NCI-H345 (cell line): ENCODE measurements around the gene LRP2BP.
"Not testable (repeated sequence)": the region's sequence is repeated elsewhere in the genome, so short reads cannot be mapped to it uniquely, and the experiment has no call there.

Experiments used
- DNase-seq: peaks from one replicate; lab custom pipeline; 2025; lab: John Stamatoyannopoulos, UW

The LRP2BP gene

DNA sequence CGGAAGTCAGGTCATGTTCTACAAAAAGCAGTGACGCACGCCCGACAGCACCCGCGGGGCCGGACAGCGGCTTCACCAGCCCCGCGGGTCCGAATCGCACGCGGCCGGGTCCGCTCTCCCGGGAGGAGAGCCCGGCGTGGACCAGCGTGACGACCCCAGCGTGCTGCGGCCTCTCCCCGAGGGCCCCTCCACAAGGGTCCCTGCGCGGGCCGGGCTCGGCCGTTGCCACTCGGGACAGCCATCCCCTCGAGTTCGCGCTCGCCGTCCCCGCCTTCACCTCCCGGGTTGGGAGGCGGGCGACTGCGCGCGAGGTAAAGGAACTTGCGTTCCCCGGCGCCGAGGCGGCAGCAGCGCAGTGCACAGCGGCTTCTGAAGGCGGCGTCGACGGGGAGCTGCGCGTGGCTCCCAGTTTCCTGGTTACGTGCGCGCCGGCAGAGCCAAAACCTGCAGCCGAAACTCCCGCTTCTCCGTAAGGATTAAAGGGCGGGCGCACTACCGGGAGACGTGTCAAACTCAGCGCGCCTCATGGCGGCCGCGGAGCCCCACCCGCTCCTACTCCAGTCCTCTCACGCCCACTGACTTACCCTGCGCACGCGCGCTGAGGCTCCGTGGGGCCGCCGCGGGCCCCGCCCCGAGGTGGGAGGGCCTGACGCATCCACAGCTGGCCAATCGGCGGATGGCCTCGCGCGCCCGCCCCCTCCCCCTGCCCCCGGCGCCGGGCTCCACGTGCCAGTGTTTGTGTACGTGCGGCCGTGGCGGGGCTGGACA is 416 bp upstream of the LRP2BP start:
- DNase-seq = peak; percentile 93

DNA sequence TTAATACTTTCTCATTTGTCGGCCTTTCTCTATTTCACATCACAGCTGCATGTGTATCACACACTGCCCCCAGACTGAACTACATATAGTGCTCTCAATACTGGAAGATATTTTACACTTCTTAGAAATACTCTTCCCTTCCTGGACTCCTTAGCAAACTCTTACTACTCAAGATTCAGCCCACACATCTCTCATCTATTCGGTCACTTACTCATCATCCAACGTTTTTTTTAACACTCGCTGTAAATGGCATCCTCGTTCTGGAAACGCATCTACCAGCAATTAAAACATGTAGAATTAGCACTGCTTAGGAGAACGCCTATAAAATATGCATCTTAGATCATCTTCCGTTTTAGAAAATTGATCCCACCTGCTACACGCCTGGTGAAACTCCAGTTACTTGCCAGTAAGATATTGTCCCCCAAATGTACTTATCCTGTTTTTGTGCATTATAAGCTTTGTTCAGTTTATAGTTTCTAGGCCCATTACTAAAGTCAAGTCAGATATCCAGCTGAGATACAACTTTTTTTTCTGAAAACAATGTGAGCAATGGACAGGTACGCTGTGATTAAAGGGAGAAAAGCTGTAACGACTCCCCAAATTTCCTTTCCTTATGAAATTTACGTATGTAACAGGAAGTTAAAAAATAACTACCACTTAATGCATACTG is 1.0 kb downstream of the LRP2BP start:
- no peak for DNase-seq

DNA sequence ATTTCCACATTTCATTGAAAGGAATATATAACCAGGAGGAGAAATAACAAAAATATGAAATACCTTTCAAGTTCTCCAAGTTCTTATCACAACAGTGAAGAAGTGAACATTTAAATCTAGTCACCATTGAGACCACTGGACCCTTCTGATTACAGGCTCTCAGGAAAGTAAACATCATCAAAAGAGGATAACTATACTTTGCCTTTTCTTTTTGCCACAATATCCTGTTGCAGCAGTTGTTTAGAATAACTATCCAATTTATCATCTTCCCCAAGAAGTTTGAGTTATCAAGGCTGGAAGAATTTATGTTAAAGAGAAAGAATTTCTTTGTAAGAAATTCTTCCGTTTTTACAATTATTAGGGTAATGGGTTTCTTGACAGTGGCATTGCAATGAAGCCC is 3.6 kb downstream of the LRP2BP start:
- no peak for DNase-seq

DNA sequence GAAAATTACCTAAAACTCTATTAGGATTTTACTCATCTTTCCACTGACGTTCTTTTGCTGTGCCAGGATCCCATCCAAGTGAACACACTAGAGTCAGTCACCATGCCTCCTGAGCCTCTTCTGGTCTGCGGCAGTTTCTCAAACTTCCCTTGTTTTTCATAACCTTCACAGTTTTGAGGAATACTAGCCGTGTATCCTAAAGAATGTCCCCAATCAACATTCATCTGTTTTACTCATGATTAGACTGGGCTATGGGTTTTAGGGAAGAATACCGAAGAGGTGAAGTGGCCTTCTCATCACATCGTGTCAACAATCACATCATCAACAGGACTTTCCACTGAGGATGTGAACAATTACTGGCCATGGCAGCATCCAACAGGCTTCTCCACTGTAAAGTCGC is 4.8 kb downstream of the LRP2BP start:
- DNase-seq = no peak

DNA sequence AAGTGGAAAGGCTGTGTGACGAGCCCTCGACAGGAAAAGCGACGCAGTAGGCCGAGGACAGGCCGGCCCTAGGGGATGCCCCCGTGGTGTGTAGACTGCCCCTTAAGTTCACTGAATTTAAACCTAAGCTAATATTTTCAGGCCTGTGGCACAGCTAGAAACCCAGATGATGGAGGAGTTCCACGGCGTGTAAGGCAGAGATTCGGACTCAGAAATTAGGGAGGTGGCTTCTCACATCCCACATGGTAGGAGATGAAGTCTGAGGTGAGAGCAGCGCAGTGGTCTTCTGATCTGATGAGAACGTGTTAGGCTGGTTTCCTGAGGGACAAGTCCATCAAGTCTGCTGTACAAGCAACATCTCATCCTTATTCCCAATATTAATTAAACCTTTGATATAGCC is 7.8 kb downstream of the LRP2BP start:
- no peak for DNase-seq

DNA sequence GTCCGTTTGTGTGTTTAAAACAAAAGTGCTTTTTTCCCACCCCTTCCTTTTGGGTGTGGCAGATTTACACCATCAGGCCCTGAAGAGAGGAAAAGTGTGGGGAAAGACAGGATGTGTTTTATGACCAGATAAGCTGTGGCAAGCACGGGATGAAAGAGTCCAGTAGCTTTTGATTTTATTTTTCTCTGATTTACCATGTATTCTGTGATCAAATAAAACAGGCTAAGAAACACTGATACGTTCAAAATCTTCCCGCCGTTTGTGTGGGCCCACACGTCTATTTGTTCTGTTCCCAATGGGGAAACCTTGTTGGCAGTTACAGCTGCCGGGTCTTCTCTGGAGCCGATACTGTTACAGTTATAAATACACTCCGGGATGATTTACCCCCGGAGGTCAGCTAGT is 10.8 kb downstream of the LRP2BP start:
- no peak for DNase-seq

DNA sequence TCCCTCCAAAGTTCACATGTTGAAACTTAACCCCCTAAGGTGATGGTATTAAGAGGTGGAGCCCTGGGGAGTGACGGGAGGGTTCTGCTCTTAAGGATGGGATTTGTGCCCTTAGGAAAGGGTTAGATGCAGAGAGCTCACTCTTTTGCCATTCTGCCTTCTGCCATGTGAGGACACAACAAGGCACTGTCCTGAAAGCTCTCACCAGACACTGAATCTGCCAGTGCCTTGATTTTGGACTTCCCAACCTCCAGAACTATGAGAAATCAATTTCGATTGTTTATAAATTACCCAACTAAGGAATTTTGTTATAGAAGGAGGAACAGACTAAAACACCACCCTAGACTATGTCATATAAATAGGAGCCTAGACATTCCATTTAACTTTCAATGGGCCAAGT is 11.7 kb downstream of the LRP2BP start:
- DNase-seq = no peak

DNA sequence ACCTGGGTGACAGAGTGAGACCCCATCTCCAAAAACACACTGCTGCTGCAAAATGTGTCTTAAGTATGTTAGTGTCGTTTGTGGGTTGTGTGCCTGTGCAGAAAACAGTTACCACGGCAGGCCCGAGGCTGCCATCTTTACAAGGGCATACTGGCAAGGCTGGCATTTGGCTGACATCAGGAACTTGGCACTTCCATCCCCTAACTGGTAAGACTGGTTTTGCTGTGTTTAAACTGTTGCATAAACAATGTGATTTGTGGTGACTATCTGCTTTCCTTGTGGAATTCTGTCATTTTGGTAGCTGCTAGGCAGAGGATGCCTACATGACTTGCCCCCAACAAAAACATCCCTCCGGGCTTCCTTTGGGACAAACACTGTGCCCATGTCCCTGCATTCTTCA is 12.3 kb downstream of the LRP2BP start:
- DNase-seq = no peak

DNA sequence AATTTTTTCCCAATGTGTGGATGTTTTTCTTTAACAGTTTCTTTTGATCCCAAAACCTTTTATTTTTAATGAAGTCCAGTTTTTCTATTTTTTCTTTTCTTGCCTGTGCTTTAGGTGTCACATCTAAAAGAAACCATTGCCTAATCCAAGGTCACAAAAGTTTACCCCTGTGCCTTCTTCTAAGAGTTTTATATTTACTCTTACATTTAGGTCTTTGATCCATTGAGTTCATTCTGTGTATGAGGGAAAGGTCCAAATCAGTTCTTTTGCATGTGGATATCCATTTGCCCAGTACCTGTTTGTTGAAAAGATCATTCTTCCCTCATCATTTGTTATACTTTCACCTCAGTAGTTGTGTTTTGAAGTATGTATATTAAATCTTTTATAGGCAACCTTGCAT is 13.0 kb downstream of the LRP2BP start:
- no peak for DNase-seq

DNA sequence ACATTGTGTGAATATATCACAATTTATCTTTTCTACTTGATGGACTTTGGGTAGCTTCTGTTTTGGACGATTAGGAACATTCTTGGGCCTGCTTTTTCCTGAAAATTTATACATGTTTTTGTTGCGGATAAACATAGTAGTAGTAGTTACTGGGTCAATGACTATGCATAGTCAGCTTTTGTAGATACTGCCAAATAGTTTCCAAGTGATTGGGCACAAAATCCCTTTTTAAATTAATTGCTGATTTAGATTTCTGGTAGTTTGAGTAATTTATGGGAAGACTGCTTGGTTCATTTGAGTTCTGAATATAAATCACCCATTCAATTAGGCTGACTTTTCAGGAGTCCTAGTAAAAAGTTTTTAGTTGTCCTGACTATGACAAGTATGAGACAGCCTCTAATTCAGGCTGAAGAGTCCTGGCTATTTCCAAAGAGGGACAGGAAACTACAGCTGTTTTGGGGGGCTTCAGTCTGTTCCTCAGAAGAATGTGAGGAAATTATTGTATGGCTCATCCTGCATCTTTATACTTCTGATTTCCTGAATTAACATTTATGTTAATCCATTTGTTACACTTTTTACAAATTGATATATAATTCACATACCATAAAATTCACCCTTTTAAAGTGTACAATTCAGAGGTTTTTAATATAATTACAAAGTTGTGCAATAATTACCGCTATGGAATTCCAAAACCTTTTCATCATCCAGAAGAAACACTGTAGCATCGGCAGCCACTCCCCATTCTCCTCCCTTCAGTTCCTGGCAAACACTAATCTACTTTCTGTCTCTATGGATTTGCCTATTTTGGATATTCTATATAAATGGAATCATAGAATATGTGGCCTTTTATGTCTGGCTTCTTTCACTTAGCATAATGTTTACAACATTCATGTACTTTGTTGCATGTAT is 14.2 kb downstream of the LRP2BP start:
- DNase-seq = no peak

DNA sequence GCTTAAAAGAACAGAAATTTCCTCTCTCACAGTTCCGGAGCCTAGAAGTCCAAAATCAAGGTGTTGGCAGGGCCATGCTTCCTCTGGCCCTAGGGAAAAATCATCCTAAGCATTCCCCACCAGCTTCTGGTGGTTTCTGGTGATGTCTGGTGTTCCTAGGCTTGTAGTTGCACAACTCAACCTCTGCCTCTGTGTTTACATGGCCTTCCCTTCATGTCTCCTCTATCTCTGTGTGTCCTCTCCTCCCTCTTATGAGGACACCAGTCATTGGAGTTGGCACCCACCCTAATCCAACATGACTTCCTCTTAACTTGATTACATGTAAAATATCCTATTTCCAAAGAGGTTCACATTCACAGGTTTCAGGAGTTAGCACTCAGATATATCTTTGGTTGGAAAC is 15.4 kb downstream of the LRP2BP start:
- no peak for DNase-seq

DNA sequence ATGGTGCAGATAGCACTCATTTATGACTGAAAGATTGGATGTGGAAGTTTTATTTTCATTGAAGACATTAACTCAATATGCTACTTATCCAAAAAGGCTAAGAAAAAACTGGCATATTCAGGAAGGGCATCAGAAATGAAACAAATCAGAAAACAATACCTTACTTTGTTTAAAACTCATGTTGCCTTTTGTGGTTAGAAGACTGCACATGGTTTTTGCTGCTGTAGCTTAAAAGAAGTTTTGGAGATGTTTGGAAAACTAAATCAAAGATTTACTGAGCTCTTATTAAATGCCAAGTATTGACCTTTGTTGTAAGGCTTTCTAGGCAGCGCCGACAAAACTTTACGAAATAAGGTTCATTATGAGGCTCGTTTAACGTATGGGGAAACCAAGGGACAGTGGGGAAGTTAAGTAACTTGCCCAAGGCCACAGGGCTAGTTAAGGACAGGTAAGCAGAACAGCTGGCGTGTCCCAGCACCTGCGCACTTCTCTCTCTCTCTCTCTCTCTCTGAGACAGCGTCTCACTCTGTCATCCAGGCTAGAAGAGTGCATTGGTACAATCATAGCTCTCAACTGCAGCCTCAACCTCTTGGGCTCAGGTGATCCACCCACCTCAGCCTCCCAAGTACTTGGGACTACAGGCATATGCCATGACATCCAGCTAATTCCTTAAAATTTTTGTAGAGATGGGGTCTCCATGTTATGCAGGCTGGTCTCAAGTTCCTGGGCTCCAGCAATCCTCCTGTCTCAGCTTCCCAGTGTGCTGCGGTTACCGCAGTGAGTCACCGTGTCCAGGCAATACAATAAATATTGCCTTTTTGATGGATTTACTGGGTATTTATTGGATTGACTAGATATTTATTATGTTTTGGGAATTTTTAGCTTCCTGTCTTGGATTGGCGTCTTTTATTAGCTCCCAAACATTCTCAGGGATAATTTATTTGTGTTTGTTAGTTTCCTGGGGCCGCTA is 16.1 kb downstream of the LRP2BP start:
- DNase-seq = no peak

DNA sequence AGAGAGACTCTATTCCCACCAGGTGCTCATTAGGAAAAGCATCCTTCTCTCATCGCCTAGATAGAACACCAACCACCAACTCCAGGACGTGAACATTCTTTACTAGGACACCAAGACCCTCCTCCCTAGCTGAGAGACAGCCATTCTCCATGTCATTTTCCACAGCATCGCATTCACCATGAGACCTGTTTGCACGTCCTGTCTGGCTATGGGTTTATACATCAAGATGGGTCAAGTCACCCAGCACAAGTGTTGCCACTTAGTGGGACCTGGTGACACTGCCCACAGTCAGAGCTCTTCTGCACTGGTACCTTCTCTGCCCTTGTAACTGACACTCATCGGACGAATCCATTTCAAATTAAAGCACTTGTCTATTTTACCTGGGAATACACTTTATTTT is 17.5 kb downstream of the LRP2BP start:
- DNase-seq = no peak

DNA sequence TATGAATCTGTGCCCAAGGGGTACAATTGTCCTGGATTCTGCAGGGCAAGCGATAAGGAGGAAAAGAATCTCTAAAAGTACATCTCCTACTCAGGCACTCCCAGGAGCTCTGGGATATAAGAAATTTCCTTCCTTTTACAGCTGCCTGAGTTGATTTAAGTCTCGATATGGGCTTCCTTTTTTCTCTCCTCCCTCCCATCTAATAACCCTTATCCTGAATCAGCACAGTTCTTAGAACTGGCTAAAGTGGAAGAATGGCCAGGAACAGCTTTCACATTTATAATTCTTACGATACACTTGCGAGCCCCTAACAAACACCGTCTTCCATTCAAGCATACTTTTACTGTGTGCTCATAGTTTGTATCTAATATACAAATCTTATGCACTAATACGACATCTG is 21.2 kb downstream of the LRP2BP start:
- no peak for DNase-seq

DNA sequence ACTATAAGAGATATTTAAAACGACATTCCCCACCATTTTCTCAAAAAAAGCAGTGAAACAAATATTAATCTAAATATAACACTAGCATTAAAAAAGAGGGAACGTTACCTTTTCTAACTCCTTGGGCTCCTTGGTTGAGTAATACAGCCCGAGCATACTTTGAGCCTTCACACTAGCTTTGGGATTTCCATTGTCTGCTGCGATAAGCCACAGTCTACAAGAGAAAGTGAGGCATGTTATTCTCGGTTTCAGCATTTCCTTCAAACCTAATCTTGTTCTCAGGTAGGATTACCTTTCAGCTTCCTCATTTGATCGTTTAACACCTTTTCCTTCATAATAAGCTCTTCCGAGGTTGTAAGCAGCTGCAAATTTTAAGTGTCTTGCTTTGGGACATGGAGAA is 21.7 kb downstream of the LRP2BP start:
- DNase-seq = no peak

DNA sequence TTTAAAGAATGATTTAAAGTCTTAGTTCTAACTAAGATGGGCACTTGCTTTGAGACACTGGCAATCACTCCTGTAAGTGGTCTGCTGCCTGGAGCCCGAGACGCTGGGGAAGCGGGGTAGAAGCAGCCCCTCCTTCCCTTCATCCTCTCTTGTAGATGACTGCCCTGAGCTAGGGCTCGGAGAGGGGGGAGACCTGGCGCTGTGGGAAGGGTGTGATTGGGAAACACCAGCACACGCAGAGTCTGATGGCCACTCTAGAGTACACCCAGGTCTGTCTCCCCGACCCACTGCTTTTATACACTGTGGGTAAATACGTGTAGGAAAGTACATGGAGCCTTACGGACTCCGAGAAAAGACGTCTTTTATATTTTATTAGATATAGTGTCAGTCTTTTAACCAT is 24.0 kb downstream of the LRP2BP start:
- no peak for DNase-seq

DNA sequence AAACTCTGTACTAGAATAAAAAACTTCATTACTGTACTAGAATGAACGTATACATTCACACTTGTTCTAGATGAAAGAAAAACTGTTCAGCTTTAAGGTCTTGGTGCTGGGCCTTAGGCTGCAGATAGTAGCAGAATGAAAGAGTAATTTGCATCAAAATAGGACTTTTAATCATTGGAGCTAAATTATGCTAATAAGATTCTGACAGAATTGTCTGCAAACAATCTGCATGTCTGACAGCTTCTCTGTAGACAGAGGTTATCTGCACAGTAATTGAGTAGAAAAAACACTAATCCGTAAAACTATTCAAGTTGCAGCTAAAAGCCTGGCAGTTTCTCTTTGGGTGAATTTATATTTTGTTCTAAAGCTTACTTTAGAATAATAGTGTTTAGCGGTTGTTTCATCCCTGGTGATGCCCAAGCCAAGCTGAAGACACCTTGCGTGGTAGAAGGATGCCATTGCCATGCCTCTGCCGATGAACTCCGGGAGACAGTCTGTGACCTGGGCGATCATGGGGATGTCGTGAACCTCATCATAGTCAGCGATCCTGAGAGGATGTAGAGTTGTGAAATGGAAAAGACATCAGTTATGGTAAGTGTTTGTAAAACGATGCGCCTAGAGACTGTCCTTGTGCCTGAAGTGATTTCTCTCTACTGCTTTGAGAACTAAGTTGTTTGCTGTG is 25.3 kb downstream of the LRP2BP start:
- no peak for DNase-seq

DNA sequence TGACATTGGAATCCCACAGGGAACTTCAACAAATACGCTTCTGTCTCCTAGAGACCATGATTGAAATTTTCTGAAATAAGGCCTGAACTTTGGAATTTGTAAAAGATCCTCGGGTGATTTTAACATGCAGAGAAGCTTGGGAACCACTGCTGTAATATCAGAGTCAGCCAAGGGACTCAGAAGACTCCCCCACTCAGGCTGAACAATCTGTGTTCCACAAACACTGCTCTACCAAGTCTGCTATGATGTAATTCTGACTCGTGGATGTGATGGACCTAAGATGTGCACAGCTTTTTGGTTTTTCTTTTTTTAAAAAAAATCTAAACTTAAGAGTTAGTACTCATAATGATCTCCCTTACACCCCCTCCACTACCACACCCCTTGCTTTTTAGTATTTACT is 26.0 kb downstream of the LRP2BP start:
- DNase-seq = no peak

DNA sequence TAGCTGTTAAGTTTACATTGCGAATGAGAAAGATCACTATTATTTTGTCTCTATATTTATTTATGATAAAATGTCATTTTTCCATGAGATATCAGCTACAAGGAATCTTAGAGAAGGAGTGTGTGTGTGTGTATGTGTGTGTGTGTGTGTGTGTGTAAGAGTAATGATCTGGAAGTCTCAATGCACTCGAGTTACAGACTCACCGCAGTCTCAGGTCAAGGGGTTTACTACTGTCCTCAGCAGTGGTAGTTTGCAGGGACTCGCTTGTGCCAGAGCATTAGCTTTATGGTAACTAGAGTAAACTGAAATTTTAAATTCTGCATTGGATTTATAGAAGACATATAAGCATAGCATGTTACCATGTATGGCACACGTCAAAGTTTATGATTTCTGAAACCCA is 30.8 kb downstream of the LRP2BP start:
- no peak for DNase-seq

DNA sequence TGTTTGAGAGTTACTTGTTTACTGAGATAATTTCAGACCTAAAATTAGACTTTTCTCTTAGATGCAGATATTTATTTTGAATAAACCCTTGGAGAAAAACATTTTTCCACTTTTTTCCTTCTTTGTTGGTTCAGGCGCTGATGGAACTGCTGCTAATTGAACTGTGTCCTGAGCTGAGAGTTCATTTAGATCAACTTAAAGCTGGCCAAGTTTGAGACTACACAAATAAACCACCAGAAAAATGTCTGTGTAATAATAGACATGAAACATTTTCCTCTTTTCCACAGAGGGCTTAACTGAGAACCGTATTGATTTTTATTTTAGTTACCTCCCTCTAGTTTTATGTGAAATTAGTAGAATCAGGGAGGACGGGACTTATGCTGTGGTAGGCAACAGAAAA is 32.5 kb downstream of the LRP2BP start:
- DNase-seq = no peak

DNA sequence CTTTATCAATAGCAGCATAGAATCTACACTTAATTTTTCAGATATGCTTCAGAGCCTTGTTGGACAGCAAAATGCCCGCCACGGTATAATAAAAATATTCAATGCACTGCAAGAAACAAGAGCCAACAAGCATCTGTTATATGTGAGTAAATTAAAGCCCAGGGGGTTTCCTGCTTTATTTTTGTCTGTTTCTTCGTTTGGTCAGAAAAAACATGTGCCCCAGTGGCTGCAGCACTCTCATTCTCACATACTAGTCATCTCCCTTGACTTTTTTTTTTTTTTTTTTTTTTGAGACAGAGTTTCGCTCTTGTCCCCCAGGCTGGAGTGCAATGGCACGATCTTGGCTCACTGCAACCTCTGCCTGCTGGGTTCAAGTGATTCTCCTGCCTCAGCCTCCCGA is 33.2 kb downstream of the LRP2BP start:
- not testable (repeated sequence) for DNase-seq
